ENCODE measurements around the gene TRIM47.
A peak's percentile ranks its signal among the peaks of the same experiment; 100 is the strongest.

Gene TRIM47

DNA sequence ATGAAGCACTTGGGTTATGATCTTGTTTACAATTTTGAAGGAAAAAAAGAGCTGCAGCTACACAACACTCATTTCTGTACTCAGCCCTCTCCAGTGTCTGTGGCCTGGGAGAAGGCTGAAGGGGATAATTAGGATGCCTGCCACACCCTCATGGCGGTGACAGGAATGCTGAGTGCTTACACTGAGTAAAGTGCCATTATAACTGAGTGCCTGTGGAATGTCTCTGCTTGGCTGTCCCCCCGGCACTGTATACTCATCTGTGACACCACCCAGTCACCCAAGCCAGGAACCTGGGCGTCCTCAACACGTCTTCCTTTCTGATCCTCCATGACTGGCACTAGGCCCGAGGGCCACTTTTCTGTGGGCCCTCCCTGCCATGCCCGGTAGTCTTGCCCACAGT, 29.8 kb upstream of the TRIM47 start:
- no peak for FAIRE-seq

DNA sequence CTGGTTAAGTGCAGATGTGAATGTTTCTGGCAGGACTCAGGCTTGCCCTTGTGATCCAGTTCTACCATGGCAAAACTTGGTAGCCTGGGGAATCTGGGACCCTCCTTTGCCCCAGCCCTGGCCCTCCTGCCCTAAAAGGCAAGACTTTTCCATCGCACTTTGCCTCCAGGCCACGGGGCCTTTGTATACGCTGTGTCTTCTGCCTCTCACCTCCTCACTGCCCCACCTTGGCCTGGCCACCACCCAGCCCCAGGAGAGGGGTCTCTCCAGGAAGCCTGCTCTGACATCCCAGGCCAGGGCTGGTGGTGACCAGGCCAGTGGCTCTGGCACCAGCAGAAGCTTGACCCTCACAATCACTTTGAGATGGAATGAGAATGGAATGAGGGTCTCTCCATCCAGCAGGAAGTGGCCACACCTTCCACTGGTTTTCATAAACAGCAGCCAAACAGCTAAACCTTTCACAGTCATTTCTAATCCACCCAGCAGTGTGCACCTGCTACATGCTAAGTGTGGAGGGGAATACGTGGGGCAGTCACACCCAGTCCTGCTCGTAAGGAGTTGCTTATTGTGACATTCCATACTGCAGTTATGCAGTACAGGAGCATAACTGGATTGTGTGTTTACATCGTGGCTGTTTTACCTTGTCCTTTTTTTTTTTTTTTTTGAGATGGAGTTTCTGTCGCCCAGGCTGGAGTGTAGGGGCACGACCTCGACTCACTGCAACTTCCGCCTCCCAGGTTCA, 27.9 kb upstream of the TRIM47 start:
- no peak for FAIRE-seq

DNA sequence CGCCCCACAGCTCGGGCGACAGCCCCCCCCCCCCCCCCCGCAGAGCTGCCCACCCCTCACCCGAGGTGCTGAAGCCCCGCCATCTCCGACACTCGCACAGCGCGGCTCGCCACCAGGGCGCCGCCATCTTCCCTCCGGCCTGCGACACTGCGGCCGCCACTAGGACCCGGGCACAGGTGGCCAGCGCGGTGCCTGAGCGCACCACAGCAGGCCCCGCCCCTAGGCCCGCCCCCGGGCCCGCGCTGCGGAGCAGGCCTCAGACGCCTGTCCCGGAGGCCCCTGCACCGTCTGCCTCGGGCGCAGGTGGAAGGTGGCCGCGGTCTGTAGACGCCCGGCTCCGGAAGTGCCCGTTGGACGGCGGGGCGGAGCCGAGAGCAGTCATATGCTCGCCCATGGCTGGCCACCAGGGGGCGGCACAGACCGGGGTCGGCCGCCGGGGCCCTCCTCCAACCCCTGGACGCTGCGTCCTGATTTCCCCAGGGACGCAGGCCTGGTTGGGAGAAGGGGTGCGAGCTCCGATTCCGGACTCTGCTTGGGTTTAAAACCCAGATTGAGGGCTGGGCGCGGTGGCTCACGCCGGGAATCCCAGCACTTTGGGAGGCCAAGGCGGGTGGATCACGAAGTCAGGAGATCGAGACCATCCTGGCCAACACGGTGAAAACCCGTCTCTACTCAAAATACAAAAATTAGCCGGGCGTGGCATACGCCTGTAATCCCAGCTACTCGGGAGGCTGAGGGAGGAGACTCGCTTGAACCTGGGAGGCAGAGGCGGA, 26.6 kb upstream of the TRIM47 start, which contains the start of gene MRPL38:
MRPL38 (minus strand) TSS at position 136 of the 773 bp plus-strand sequence; CDS start at position 127, 9 bp downstream.
- FAIRE-seq = peak; percentile 88

DNA sequence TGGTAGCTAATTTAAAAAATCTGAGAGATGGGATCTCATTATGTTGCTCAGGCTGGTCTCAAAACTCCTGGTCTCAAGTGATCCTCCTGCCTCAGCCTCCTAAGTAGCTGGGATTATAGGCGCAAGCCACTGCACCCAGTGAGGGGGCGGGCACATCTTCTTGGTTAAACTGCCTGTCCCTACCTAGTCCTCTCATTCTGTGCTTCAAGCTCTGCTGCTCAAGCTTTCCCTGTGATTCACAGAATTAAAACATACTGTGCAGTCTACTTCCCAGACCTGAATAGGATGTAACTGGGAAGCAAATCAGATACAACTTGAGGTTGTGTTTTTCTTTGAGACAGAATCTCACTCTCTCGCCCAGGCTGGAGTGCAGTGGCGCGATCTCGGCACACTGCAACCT, 24.0 kb upstream of the TRIM47 start:
- FAIRE-seq = no peak

DNA sequence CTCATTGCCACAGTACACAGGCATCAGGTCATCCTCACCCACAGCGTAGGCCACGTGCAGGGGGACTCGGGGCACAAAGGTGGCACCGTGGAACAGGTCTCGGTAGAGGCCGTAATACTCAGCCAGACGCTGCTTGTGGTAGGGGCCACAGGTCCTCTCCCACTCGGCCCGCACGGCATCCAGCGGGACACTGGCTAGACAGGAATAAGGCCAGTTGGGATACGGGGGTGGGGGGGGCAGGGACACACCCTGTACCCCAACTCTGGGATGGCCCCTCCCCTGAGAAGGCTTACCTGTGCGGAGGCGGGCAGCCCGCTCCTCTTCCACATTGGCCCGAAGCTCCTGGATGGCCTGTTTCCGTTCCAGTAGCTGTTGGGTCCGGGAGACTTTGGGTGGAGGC, 23.3 kb upstream of the TRIM47 start:
- no peak for FAIRE-seq

DNA sequence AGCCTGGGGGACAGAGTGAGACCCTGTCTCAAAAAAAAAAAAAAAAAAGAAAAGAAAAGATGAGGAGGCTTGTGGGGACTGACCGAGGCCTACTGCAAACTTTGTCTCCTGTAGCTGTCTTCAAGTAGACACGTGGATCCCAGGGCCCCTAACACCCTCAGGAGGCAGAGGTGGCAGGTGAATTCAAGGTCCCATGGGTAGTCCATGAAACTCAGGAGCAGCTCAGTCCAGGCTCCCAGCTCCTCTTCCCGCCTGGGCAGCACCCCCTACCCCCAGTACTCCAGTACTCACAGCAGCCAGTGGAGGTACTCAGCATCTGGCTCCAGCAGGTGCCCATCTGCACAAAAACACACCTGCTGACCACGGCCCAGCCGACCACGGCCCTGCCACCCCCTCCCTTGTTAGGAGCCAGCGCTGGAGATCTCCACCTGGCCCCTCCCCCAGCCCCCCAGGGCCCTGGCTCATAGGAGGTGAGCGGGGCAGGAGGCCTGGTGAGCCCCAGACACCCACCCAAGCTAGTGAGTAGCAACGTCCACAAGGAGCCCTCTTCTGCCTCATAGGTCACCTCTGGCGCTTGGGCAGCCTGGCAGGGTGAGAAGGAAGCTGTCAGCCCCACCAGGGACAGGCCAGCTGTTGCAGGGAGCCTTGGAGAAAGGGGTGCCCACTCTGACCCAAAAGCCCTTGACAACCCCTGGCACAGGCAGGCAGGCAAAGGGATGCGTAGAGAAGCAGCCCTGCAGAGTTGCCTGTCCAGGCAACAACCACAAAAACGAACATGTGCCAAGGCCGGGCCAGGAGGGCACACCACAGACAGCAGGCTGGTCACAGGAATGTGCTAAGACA, 22.5 kb upstream of the TRIM47 start:
- no peak for FAIRE-seq

DNA sequence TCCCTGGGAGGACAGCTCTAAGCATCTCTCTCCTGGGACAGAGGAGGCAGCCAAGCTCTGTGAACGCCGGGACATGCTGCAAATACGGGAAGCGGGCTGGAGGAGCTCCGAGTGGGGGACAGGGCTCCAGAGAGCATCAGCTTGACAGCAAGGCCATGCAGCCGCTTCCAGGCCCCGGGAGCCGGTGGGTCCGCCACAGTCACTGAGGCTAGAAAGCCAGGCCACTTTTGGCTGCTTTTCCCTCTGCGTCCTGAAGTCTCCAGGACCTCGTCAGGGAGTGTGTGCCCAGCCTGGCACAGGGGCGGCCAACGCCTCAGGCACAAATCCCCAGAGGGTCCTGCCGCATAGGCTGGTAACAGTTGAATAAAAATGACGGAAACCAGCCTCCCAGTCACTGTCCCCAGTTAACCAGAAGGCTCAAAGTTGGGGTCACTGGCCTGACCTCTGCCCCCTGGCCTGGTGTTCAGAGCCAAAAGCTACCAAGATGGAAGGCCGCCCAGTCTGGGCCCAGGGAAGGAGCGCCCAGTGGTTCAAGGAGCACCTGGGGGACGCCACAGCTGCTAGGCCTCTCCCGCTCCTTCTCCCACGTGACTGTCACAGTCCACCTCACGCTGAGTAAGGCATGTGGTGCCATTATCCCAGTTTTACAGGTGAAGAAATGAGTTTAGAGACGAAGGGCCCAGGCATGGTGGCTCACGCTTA, 21.5 kb upstream of the TRIM47 start:
- no peak for FAIRE-seq

DNA sequence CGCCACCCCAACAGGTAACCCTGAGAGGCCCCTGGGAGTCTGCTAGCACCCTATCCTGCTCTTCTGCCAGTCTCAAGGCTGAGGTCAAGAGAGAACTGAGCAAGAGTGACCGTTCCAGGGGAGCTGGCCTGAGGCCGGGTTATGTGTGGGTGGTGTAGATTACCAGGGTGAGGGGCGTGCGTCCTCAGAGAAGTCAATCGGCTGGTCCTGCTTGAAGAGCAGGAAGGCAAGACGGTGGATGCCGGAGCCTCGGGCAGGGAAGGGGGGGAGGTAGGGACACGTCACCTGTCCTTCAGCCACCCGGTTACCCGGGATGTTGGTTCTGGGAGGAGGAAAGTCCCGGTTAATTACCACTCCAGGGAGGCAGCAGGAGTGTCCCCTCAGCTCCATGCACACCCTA, 21.0 kb upstream of the TRIM47 start:
- no peak for FAIRE-seq

DNA sequence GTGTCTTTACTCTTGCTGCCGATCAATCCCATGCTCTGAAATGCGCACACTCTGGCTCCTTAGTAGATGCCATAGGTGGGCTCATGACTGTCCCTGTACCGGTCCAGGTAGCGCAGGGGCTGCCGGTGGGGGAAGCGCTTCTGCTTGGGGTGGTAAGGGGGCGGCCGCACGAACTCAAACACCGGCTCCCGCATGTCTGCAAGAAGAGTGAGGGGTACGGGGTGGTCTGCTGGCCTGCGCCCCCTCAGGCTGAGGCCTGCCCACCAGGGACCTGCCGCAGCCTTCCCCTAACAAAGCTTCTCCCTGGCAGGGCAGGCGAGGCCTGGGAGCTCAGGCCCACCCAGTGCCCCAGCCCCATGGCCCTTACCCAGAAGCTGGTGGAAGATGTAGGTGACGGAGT, 20.4 kb upstream of the TRIM47 start:
- FAIRE-seq = no peak

DNA sequence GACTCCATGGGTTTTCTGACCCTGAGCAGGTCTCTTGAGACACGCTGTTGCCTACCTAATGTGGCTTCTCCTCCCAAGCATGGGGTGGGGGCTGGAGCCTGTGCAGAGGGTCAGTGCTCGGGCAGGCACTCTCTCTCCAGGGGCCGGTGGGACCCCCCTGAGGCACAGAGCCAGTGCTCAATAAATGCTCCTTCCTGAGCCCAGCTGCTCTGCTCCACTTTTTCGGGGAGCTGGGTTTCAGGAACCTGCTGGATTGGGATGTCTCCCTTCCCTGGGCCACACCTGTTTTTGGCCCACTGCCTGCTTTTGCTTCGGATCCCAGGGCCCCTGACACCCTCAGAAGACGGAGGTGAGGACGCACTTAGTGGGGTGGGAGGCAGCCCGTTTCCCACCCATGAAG, 19.7 kb upstream of the TRIM47 start:
- FAIRE-seq = no peak

DNA sequence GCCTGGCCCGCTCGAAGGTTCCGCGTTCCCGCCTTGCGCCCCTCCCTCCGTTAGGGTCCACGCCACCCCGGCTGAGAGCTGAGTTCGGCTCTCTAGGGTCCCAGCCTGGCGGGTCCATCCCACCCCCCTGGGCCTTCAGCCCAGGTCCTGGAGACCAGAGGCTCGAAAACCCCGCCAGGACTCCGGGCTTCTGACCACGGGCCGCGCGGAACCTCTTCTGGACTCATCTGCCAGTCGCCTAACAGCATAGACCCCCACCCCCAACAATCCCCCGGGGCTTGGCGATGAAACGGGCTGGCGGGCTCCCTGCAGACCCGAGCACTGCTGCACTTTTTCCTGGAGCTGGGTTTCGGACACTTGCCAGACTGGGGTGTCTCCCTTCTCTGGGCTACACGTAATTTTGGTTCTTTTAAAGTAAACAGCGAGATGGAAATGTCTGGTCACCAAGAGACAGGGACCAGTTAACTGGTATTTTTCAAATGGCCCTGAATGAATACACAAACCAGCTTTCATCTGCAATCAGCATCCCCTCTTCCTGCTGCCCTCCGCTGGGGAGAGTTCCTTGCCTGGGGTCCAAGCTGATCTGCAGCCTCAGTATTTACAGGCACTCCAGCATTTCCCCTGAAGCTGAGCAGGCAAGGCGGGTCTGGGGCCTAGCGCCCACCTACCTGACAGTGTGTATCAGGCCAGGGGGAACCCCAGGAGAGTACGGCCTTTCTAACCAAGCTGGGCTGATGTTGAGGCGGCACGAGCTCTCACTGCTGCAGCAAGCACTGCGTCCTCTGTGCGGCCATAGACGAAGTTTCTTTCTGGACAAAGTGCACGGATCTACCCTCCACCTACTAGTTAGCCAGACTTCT, 19.0 kb upstream of the TRIM47 start:
- no peak for FAIRE-seq

DNA sequence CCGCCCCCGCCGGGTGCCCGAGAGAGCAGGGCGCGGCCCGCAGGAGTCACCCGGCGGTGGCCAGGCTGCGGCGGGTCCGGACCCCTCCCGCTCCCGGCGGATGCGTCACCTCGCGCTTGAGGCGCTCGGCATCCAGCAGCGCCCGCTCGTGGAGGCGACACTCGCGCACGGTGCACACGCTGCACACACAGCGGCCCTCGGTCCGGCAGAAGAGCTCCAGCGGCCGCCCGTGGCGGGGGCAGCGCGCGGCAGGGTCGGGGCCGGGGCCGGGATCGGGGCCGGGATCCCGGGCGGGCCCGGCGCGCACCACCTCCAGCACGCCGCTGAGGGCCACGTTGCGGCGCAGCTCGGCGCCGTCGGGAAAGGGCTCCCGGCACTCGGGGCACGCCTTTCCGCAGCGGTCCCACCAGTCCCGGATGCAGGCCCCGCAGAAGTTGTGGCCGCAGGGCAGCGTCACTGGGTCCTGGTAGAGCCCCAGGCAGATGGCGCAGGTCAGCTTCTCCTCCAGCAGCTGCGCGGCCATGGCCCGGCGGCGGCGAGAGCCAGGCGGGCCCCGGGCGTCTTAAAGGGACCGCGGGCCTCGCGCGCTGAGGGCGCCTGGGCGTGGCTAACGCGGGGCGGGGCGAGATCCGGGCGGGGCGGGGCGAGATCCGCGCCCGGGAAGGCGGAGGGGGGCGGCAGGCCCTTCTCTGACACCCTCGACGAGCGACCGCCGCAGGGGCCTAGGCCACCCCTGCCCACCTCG, 18.2 kb upstream of the TRIM47 start, which contains the start of gene TRIM65:
TRIM65 (minus strand) TSS at position 537 of the 745 bp plus-strand sequence; CDS start at position 523, 14 bp downstream.
- FAIRE-seq = no peak

DNA sequence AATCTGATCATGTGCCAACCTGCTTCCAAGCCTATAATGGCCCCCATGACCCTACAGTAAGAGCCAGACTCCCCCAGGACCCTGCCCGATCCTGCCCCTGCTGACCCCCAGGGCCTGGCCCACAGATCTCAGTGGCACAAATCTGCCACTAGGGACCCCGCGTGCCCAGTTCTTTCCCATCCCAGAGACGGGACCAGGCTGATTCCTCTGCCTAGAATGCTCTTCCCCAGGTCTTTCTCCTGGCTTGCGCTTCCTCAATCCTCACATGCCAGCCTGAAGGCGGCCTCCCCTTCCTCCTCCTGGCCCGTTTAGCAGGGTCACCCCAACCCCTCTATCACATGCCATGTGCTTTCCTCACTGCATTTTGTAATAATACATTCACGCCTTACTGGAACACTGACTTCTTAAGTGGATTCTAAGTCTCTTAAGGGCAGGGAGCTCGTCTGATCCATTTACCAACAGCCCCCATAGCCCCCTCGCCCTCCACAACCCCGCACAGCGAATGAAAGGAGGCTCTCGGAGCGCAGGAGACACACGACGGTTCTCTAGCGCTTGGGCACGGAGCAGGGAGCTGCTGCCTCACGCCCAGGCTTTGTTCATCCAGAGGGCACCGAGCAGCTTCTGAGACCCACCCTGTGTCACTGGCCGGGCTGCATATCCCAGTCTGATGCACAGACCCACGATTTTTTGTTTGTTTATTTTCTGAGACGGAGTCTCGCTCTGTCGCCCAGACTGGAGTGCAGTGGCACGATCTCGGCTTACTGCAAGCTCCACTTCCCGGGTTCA, 17.2 kb upstream of the TRIM47 start:
- FAIRE-seq = no peak

DNA sequence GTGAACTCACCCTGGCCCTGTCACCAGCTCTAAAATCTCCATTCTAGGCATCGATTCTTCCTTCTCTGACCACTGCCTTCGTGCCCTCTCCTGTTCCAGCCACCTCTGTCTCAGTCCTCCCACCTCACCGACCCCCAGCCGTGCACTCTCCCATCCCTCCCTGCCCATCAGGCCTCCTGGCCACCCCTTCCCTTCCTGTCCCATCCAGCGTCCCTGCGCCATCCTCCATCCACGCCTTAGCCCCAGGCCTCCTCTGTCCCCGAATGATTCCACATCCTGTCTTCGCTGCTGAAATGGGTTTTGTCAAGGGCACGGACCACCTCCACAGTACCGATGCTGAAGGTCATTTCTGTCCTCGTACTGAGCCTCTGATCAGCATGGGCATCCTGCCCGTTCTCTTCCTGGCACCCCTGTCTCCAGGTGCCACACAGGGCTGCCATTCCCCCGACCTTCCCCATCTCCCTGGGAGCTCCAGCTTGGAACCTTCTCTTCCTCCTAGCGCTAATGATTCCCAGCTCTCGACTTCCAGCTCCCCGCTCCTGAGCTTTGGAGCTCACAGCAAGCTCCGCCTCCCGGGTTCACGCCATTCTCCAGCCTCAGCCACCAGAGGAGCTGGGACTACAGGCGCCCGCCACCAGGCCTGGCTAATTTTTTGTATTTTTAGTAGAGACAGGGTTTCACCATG, 15.8 kb upstream of the TRIM47 start:
- peak; percentile 63 for FAIRE-seq

DNA sequence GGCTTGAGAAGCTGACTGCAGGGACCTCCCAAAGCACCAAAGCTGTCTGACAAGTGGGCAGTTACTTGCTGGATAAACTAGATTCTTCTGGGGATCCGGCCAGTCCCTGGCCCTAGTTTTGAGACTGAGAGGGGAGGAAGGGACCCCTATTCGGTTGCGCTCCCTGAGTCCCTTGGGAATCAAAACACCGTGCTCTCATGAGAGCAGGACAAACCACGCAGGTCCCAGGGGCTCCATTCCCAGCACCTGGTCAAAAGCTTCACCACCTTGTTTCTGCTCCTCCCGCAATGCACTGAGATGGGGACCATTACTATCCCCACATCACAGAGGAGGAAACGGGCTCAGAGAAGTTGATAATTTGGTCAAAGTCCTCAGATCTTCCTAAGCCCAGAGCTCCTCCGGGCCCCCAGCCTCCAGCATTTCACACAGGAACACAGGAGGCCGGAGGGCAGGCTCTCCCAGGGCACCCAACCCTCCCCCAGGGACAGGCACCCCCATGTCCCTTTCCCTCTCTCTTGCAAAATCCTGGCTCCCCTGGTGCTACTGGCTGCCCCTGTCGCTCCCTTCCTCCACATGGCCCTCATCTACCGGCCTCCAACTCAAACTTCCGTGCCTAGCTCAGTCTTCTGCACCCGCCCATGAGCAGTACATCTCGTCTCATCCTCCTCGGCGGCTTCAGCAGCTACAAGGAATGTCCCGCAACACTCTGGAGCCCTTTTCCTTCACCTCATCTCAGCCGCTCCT, 15.1 kb upstream of the TRIM47 start:
- no peak for FAIRE-seq

DNA sequence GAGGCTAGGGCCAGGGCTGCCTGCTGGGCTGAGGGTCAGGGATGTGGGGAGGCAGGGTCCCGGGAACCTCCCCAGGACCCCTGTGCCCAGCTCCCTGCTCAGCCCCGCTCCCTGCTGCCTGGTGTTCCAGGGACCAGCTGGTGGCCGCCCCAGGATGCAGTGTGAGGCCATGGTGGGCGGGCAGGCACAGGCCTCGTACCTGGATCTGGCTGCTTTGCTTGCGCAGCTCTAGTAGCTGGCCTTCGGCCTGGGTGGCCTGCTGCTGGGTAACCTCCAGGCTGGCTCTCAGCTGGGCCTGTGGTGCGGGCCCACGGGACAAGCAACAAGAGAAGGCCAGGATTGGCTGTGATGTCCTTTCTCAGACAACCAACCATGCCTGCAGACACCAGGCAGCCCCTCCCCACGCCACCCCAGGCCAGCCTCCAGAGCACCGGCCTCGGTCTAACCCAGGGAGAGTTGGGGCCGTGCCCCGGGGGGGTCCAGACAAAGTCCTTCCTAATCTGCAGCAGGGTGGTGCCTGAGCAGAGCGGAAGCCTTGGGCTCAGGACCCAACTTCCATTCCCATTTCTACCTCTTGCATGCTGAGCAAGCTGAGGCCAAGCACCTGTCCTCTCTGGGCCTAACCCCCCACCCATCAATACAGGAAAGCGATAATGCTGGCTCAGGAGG, 14.3 kb upstream of the TRIM47 start:
- FAIRE-seq = no peak

DNA sequence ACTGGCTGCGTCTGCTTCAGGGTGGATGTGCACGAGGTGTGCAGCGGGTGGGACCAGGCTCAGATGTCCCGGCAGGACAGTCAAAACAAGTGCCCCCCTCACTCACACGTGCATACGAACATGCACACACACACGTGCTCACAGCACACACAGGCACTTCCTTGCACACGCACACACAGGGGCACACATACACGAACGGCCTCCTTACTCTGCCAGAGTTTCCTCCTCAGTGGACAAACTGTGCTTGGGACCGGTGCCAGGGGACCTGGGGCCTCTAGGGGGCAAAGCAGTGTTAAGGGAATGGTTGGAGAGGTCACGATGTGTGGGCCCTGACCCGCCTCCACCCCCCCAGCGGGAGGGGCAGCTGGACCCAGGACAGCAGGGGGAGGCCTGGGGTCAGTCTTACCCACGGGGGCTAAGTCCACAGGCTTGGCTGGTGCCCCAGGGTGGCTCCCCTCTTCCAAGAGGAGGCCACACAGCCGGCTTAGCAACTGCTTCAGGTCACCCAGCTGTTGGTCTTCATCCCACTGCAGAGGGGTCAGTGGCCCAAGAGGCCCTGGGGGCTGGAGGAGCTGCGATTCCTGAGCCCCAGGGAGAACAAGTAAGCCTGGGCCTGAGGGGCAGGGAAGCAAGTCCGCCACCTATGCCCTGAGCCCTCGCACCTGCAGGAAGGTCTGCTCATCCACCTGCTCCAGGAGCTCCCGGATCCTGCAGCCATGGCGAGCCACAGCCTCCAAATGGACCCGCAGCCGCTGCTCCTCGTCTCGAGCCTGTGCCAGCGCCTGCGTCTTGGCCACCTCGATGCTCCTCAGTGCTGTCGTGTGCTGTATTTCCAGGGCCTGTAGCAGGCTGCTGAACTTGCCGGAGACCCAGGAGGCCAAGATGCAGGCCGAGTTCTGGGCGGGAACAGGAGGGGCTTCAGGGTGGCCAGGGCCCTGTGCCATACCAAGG, 13.5 kb upstream of the TRIM47 start:
- FAIRE-seq = no peak

All from G401.6 (cell line).